ENCODE results near the gene TIGD3. TPM values are rescaled to one million over a fixed set of nuclear protein-coding genes. Genes with fewer than 3 reads are reported as not detected.

TIGD3 gene, protein sequence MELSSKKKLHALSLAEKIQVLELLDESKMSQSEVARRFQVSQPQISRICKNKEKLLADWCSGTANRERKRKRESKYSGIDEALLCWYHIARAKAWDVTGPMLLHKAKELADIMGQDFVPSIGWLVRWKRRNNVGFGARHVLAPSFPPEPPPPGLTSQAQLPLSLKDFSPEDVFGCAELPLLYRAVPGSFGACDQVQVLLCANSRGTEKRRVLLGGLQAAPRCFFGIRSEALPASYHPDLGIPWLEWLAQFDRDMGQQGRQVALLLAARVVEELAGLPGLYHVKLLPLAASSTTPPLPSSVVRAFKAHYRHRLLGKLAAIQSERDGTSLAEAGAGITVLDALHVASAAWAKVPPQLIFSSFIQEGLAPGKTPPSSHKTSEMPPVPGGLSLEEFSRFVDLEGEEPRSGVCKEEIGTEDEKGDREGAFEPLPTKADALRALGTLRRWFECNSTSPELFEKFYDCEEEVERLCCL
- 0.34 and 0.51 TPM in 2 replicates for total RNA-seq

DNA sequence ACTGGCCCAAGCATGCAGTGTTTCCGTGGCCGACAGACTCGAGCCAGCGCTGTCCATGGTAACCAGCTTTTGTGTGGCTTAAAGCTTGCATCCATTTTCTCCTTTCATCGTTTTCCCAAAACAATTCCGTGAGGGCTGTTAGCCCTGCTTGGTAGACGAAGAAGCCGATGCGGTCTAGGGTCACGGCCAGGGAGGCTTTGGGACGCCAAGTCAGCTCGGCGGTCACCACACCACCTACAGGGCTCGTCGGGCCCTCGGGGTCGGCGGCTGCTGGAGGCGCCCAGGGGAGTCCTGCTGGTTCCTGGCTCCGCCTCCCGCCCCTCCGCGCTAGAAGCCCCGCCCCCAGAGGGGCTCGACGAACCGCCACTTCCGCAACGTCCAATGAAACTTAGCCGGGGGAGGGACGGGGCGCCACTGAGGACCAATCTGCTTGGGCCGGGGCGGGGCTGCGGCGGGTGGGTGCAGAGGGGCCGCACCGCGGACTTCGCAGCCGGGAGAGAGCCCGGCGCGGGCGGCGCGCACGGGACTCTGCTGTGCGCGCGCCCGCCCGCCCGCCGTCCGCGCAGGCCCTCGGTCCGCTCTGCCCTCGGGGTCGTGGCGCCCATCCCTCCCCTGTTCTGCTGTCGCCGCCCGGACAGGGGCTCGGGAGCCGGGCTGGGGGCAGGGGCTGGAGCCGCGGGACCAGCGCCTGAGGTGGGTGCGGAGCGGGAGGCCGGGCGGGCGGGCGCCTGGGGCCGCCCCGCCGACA lies at the start of gene TIGD3:
TSS of gene TIGD3 (plus strand) at position 487 of the 748 bp plus-strand sequence. CDS start 1,058 bp downstream, outside the sequence.
- intact Hi-C loops (cut with micrococcal nuclease), result loop anchor here (1.0 kb wide), 2 partner anchors 21 to 28 kb away; partner anchors contain the start of genes DPF2 and SLC25A45

DNA sequence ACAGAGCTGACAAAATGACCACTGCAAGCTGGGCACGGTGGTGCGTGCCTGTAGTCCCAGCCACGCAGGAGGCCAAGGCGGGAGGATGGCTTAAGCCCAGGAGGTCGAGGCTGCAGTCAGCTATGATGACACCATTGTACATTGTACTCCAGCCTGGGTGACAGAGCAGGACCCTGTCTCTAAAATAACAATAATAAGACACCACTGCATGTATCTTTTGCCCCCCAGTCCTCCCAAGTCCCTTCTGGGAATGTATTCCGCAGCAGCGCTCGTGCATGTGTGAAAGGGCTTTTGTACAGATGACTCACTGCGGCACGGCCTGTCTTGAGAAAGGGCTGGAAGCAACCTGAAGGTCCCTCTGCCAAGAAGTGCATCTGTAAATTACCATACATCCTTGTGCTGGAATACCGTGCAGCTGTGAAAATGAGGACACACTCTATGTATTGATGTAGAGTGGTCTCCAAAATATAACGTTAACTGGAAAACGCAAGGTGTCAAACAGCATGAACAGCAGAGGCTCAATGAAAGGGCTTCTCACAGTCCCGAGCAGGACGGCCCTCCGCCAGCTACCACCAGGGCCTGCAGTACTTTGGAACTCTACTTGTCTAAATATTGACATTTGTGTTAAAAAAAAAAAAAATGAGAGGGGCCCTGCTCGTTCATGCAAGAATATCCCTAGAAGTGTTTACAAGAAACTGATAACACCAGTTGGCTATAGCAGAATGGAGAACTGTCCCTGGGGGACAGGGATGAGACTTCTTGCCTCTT lies 48.9 kb upstream of the TIGD3 start:
- intact Hi-C loops (cut with micrococcal nuclease), result no loop called here

DNA sequence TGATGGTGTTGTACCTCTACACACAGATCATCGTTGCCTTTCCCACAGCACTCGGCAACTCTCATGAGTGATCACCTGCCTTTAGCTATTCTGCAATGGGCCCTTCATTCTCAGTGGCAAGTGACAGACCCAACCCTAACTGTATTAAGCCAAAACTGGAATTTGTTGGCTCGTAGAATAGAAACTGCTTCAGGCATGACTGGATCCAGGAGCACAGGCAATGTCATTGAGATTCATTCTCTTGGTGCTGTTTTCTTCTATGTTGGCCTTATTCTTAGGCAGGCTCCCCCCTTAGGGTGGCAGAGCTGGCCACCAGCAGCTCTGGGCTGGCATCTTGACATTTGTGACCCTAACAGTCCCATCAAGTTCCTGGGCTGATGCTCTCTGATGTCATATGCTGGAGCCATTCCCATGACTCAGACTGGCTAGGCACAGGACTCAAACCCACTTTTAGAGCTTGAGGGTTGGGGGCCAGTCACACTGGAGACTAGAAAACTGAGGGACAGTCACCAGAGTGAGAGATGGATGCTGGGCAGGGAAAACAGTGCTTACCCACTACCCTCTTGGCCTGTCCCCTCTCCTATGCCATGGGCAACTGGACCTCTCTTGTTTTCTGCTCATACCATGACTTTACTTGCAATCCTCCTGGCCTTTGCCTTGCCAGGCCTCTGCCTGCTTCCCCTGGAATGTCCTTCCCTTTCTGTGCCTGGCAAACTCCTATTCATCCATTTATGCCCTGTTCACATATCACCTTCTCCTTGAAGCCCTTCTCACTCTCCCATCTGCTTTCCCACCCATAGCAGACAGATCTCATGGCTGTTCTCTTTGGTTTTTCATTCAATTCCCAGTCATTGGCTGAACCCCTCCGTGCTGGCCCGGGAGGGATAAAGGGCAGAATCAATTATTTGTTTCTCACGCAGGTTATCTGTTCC lies 47.0 kb upstream of the TIGD3 start:
- intact Hi-C loops (cut with micrococcal nuclease), result no loop called here

DNA sequence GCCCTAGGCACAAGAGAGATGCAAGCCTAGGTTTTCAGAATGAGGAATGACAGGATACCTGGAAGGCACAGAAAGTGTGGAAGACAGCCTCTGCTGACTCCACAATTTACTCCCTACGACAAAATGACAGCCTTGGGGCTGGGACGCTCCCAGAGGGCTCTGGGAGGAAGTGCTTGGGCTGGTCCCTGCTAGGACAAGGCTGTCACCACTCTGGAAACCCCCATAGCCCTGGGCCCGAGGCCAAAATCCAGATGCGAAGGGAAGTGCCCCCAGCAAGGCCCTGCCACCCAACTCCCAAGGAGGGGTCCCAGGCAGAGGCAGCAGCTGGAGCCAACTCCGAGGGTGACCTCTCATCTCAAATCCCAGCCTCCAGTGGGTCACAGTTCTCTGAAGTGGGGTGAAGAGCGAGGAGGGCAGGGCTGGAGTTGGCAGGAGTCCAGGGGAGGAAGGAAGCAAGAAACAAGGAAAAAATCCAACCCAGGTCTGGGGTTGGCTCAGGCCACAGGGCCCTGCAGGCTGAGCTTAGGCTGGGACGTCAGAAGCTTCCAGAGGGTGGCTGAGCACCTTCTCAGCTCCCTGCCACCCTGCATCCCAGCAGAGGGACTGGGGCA lies 46.2 kb upstream of the TIGD3 start:
- intact Hi-C loops (cut with micrococcal nuclease), result no loop called here

DNA sequence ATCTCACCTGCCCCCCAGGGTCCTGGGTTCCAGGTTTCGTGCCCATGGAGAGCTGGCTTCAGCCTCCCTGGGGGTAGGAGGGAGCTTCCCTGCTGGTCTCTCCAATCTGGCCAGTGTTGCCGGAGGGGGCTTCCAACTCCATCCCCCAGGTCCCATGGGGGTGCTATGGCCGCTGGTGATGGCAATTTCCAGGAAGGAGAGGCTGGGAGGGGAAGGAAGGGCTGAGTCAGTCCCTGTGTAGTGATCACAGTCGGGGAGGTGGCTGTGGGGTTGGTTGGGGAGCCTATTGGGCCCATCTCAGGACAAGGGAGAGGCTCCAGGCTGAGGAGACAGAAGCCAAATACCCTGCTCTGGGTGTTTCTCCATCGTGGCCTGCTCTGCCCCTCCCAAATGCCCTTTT lies 45.5 kb upstream of the TIGD3 start:
- intact Hi-C loops (cut with micrococcal nuclease), result no loop called here

DNA sequence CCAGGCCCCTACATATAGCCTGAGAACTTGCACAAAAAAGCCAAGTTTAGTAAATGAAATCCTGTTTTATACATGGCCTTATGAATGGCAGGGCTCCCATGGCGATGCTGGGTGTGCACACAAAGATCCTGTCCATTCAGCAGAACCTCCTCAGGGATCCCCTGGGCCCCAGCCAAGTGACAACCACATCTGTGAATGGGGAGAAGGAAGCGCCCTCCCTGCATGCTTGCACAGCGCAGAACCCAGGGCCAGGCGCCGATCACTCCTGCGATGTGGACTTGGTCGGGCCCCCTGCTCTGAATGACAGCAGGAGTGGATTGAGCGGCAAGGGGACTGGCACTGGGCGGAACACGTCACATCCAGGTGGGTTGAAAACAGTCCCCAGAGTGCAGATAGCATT lies 44.3 kb upstream of the TIGD3 start:
- intact Hi-C loops (cut with micrococcal nuclease), result no loop called here

DNA sequence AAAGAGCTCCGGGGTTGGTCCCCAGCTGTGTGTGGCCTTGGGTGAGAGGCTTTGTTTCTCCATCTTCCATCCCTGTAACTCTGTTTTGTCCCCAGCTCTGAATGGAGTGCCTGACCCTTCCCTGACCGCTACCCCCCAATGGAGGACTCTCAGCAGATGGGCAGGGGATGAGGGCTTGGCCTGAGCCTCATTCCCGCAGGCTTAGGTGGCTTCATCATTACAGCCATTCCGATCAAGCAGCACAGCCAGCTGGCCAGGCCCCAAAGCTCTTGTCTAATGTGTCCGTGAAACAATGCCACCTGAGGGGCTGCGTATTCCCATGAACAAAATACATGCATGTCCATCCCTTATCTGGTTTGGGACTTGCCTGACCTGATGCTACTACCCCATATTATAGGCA lies 43.8 kb upstream of the TIGD3 start:
- intact Hi-C loops (cut with micrococcal nuclease), result no loop called here

DNA sequence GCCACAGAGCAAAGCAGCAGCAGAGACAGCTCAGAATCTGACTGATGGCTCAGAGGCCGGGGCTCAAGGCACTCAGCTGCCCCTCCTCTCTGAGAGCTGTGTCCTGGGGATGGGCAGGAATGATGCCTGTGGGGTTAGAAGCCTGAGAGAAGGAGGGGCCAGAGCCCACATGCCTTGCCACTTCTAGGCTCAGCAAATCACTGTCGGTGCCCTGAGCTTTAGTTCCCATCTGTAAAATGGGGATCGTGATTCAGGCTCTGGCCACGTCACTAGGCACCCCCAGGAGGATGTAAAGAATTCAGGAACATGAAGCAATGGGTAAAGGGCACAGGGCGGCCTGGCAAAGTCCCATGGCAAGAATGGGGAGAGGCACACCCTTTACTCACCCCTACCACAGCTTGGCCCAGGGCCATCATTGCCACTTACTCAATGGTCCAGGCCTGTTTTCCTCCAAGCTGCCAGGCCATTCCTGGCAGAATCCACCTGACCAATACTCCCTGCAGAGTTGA lies 43.3 kb upstream of the TIGD3 start:
- intact Hi-C loops (cut with micrococcal nuclease), result no loop called here

DNA sequence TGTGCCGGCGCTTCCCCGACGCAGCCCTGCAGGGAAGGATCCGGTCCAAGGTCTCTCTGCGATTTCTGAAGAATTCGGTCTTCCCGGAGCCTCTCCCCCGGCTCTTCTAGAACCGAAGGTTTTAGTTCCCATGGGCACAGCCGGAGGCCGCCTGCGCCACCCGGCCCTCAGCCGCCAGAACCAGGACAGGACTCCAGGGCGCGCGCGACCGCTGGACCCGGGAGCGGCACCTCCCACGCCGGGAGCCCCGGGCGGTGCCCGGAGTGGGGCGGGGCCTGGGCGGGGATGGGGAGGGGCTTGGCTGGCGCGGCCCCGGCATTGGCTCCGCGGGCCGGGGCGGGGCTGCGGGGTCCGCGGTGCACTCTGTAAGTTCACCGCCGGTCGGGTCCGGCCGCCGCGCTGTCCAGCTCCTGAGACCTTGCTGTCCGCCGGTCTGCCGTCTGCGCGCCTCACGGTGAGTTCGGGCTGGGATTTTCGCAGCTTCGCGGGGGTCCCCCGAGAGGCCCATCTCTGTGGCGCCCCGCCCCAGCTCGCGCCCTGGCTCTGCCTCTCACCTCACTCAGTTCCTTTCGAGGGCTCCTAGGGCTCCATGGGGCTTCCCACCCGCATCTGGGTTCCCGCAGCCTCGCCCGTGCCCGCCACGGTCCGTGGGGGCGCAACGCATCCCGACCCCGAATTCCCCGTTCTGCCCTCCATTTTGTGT lies 39.9 kb upstream of the TIGD3 start, which contains the start of gene CDC42EP2:
TSS of gene CDC42EP2 (plus strand) at position 366 of the 703 bp plus-strand sequence. CDS start 6,033 bp downstream, outside the sequence.
- intact Hi-C loops (cut with micrococcal nuclease), result loop anchor here (1.0 to 2.0 kb wide), 7 partner anchors 16 to 204 kb away; partner anchors contain the start of genes FAU, MRPL49 and TM7SF2

DNA sequence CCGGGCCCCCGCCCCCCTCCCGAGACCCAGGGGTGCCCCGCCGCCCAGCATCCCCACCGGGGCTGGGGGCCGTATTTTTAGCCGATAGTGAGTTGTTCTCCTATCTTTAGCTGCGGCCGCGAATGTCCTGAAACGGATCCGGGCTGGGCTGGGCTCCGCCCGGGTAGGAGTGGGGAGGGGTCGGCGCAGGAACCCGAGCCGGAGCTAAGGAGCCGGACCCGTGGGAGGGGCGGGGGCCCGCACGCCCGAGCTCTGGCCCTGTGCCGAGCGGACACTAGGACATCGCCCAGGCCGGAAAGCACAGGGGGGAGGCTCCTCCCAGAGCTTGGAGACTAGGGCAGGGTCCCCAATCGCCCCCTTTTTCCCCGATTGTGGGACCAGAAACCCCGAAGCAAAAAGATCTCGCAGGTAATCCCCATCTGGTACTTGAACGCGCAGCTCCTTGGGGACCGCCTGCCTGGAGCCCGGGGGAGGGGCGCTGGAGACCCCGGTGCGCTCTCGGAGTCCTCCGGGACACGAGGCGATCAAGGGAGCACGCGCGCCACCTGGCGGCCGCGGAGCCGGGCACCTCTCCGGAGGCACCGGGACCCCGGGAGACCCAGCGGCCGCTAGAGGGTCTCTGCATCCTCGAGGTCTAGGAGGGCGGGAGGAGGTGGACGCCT lies 39.2 kb upstream of the TIGD3 start:
- intact Hi-C loops (cut with micrococcal nuclease), result loop anchor here (1.0 to 2.0 kb wide), 6 partner anchors 40 to 205 kb away; partner anchors contain the start of genes FAU, MRPL49 and TM7SF2

DNA sequence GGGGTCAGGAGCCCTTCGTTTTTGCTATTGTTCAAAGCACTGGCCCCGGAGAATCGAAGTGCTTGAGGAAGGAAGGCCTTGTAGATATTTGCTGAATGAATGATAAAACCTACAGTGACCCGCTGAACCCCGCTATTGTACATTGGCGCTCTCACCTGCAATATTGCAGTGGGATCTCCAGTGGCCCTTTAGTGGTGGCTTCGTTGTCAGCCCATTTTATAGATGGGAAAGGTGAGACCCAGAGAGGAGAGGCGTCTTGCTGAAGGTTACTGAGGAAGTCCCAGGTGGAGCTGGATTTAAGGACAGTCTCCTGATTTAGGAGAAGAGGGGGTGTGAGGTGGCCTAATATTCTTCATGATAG lies 38.7 kb upstream of the TIGD3 start:
- intact Hi-C loops (cut with micrococcal nuclease), result loop anchor here (1.0 to 2.0 kb wide), 6 partner anchors 41 to 205 kb away; partner anchors contain the start of genes FAU, MRPL49 and TM7SF2

DNA sequence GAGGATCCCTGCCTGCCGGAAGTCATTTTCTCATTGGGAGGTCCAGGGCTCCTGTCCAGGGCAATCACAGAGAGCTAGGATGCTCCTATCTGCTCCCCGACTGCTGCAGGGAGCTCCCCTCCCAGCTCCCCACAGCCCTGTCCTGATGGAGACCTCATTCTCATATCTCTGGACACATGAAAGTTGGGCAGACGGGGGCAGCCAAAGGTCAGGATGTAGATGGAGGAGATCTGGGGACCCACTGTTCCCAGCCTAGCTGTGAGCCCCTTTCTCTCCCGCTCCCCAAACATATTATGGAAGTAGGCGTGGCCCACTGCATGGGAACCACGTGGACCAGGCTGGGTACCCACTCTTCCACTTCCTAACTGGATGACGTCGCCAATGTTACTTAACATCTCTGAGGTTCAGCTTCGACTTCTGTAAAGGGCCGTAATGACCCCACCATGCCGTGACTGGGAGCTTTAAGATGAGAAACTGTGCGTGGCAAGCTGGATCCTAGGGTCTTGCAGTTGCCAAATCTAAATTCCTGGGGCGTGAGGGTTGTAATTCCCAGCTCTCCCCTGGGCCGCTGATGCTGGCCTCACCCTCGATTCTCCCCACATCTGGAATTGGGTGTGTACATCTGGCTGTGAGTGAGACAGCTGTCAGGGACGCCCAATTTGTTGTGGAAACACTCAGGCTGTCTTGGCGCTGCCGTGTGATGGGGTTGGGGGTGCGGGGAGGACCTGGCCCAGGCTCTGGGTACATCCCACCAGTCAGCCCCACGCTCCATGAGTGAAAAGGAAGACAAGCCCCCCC lies 38.1 kb upstream of the TIGD3 start:
- intact Hi-C loops (cut with micrococcal nuclease), result no loop called here

DNA sequence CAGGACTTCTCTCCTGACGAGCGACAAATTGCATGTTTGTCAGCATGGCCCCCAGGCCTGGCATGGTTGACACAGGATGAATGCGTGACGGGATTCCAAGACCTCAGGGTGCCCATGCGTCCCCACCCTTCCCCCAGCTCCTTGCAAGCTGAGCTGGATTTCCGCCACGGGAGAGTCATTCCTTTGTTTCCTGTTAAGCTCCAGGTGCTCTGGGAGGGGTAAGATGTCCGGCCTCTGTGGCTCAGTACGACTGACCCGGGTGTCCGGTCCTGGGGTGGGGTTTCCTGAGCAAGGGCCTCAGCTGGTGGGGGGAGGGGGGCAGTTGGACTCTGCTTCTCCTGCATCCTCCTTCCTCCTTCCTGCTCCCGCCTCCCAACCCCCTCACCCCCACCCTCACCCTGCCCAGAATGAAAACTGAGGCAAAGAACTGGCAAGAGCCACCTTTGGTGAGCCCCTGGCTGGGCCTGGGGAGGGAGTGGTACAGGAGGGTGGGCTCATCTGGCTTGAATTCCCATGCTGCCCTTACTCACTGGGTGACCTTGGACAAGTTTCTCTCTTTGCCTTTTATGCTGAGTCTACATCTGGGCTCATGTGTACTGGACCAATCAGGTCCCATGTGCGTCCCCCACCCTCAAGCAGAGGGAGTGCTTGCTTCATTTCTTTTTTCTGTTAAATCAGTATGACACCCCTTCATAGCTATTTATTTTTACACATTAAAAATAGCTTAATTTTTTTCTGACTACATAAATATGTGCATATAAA lies 37.3 kb upstream of the TIGD3 start:
- intact Hi-C loops (cut with micrococcal nuclease), result no loop called here

DNA sequence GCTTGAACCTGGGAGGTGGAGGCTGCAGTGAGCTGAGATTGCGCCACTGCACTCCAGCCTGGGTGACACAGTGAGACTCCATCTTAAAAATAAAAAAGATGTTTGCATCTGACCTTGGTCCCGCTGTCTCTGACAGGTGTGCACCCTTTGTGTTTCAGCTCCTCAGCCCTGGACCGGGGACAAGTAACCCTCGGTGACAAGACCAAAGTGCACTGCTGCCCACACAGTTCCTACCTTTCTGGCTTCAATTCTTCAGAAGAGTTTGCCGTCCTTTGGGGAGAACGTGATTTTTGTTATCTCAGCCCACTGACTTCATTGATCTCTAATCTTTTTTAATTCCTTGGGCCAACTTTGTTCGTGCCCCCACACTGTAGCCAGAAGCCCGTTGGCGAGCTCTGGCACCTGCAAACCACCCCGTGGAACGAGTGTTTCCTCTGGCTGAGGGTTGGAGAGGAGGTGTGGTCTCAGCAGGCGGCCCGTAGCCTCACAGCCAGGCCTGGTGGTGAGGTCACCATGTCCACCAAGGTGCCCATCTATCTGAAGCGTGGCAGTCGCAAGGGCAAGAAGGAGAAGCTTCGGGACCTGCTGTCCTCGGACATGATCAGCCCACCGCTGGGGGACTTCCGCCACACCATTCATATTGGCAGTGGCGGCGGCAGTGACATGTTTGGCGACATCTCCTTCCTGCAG lies 34.0 kb upstream of the TIGD3 start:
- intact Hi-C loops (cut with micrococcal nuclease), result no loop called here

DNA sequence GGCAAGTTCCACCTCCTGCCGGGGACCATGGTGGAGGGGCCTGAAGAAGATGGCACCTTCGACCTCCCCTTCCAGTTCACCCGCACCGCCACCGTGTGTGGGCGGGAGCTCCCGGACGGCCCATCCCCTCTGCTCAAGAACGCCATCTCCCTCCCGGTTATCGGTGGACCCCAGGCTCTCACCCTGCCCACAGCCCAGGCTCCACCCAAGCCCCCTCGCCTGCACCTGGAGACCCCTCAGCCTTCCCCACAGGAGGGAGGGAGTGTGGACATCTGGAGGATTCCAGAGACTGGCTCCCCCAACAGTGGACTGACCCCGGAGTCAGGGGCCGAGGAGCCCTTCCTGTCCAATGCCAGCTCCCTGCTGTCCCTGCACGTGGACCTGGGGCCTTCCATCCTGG lies 33.5 kb upstream of the TIGD3 start:
- intact Hi-C loops (cut with micrococcal nuclease), result no loop called here

DNA sequence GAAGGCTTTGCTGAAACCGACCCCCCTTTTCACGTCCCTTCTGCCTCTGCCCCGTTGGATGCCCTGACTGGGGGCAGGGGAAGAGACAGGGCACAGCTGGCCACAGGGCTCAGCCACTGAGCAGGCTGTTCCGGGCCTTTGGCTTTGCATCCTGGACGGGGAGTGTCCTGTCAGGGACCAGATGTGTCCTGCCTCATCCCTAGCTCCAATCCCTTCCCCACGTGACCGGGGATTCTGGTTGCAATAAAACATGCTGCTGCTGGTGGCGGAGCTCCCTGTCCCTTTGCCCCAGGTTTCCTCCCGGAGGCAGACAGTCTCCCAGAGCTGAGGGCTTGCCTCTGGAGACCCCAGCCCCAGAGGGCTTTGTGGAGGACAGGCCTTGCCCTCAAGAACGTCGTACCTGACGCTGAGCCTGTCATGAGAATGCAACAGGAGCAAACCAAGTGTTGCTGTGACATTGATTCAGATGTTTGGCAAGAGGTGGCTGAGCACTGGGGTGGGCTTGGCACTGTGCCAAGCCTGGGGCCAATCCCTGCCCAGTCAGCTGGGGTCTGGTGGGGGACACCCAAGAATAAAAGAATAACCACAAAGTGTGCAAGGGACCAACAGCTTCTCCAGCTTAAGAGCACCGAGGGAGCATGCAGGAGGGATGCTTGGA lies 32.6 kb upstream of the TIGD3 start:
- intact Hi-C loops (cut with micrococcal nuclease), result no loop called here

Data from T-helper 1 cell treated with Interleukin-12 subunit alpha and Interleukin-12 subunit beta and Interleukin-4 antibody, amounts not matched to agents 30 ng/mL and 1 ng/mL, for 36 hours (primary cell).